ENCODE results near the gene OTULINL. TPM values are rescaled to one million over a fixed set of nuclear protein-coding genes. Genes with fewer than 3 reads are reported as not detected.

Gene OTULINL
- total and polyA plus RNA-seq, 4 donors = 0.82 to 4.1 (median 1.6) TPM

DNA sequence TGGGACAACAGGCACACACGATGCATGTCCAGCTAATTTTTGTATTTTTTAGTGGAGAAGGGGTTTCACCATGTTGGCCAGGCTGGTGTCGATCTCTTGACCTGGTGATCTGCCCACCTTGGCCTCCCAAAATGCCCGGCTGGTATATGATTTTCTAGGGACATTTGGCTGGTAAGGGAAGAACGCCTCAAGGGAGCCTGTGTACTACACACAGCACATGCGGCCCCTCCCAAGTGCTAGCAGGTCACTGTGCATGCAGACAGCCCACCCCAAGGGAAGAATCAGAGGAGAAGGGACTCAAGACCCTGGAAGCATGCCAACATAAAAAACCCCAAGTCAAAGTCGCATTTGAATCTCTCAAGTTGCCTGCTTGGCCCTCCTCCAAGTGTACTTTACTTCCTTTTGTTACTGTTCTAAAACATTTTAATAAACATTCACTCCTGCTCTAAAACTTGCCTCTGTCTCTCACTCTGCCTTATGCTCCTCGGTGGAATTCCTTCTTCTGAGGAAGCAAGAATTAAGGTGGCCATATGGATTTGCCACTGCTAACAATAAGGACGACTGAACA is 24.3 kb upstream of the OTULINL start:
- no peak for DNase-seq (ENCODE audit: low spot score)
- no peaks in the 10 kb centered on the region for H3K36me3 ChIP-seq (ENCODE audit: control insufficient read depth in 4 of 4, insufficient read depth in 3 of 4, low read depth in 1 of 4, low read length in 3 of 4)
- H3K9me3 ChIP-seq (ENCODE audit: control insufficient read depth in 4 of 4, low read length in 3 of 4) = no peaks in the 10 kb centered on the region
- H3K27ac ChIP-seq (ENCODE audit: low read depth in 1 of 2, low read length in 2 of 2) = no peak overlapping the region
- 57% methylated on average over 8 of the region's 8 CpGs for WGBS
- H3K9ac ChIP-seq (ENCODE audit: low read depth in 1 of 2, low read length in 2 of 2) = no peak overlapping the region
- no peak overlapping the region for H3K4me3 ChIP-seq (ENCODE audit: low read depth in 1 of 3, low read length in 3 of 3)
- TF ChIP-seq, protein P1, sequence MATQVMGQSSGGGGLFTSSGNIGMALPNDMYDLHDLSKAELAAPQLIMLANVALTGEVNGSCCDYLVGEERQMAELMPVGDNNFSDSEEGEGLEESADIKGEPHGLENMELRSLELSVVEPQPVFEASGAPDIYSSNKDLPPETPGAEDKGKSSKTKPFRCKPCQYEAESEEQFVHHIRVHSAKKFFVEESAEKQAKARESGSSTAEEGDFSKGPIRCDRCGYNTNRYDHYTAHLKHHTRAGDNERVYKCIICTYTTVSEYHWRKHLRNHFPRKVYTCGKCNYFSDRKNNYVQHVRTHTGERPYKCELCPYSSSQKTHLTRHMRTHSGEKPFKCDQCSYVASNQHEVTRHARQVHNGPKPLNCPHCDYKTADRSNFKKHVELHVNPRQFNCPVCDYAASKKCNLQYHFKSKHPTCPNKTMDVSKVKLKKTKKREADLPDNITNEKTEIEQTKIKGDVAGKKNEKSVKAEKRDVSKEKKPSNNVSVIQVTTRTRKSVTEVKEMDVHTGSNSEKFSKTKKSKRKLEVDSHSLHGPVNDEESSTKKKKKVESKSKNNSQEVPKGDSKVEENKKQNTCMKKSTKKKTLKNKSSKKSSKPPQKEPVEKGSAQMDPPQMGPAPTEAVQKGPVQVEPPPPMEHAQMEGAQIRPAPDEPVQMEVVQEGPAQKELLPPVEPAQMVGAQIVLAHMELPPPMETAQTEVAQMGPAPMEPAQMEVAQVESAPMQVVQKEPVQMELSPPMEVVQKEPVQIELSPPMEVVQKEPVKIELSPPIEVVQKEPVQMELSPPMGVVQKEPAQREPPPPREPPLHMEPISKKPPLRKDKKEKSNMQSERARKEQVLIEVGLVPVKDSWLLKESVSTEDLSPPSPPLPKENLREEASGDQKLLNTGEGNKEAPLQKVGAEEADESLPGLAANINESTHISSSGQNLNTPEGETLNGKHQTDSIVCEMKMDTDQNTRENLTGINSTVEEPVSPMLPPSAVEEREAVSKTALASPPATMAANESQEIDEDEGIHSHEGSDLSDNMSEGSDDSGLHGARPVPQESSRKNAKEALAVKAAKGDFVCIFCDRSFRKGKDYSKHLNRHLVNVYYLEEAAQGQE (IDR thresholded peaks at IDR 0.05) = no peak
- TF ChIP-seq, protein P2, sequence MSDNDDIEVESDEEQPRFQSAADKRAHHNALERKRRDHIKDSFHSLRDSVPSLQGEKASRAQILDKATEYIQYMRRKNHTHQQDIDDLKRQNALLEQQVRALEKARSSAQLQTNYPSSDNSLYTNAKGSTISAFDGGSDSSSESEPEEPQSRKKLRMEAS (IDR thresholded peaks at IDR 0.05) = no peak
- TF ChIP-seq JUND (IDR thresholded peaks at IDR 0.05) (no peak), YY1 (IDR thresholded peaks at IDR 0.05) (no peak), EGR1 (IDR thresholded peaks at IDR 0.05; ENCODE audit: low read depth in 2 of 2) (no peak), TAF1 (conservative IDR thresholded peaks at IDR 0.05) (no peak), RAD21 (IDR thresholded peaks at IDR 0.05) (no peak), RXRA (IDR thresholded peaks at IDR 0.05) (no peak), GABPA (IDR thresholded peaks at IDR 0.05 in 1 of 2, conservative IDR thresholded peaks at IDR 0.05 in 1 of 2) (no peak), SP1 (IDR thresholded peaks at IDR 0.05) (no peak), FOXA1 (IDR thresholded peaks at IDR 0.05) (no peak), HNF4G (IDR thresholded peaks at IDR 0.05) (no peak), FOXA2 (IDR thresholded peaks at IDR 0.05) (no peak), NR2F2 (IDR thresholded peaks at IDR 0.05) (no peak), HNF4A (conservative IDR thresholded peaks at IDR 0.05) (no peak)
- TF ChIP-seq, protein P3, sequence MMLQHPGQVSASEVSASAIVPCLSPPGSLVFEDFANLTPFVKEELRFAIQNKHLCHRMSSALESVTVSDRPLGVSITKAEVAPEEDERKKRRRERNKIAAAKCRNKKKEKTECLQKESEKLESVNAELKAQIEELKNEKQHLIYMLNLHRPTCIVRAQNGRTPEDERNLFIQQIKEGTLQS (IDR thresholded peaks at IDR 0.05) = no peak
- TF ChIP-seq, protein P4, sequence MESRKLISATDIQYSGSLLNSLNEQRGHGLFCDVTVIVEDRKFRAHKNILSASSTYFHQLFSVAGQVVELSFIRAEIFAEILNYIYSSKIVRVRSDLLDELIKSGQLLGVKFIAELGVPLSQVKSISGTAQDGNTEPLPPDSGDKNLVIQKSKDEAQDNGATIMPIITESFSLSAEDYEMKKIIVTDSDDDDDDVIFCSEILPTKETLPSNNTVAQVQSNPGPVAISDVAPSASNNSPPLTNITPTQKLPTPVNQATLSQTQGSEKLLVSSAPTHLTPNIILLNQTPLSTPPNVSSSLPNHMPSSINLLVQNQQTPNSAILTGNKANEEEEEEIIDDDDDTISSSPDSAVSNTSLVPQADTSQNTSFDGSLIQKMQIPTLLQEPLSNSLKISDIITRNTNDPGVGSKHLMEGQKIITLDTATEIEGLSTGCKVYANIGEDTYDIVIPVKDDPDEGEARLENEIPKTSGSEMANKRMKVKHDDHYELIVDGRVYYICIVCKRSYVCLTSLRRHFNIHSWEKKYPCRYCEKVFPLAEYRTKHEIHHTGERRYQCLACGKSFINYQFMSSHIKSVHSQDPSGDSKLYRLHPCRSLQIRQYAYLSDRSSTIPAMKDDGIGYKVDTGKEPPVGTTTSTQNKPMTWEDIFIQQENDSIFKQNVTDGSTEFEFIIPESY (IDR thresholded peaks at IDR 0.05) = no peak
- TF ChIP-seq, protein P5, sequence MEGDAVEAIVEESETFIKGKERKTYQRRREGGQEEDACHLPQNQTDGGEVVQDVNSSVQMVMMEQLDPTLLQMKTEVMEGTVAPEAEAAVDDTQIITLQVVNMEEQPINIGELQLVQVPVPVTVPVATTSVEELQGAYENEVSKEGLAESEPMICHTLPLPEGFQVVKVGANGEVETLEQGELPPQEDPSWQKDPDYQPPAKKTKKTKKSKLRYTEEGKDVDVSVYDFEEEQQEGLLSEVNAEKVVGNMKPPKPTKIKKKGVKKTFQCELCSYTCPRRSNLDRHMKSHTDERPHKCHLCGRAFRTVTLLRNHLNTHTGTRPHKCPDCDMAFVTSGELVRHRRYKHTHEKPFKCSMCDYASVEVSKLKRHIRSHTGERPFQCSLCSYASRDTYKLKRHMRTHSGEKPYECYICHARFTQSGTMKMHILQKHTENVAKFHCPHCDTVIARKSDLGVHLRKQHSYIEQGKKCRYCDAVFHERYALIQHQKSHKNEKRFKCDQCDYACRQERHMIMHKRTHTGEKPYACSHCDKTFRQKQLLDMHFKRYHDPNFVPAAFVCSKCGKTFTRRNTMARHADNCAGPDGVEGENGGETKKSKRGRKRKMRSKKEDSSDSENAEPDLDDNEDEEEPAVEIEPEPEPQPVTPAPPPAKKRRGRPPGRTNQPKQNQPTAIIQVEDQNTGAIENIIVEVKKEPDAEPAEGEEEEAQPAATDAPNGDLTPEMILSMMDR (IDR thresholded peaks at IDR 0.05; ENCODE audit: low read depth, low read length, missing input control) = no peak
- no peaks in the 10 kb centered on the region for H3K4me1 ChIP-seq (ENCODE audit: control insufficient read depth in 4 of 4, insufficient read depth in 4 of 4, low read length in 3 of 4)
- H3K27me3 ChIP-seq (ENCODE audit: control insufficient read depth in 4 of 4, insufficient read depth in 4 of 4, low read length in 3 of 4) = no peaks in the 10 kb centered on the region

All from liver (tissue), 9 donors.